Measurements from ENCODE around the gene DIP2C. TPM values are rescaled to one million over a fixed set of nuclear protein-coding genes. Genes with fewer than 3 reads are reported as not detected.

DIP2C gene
- total and polyA plus RNA-seq, 3 donors from 2014 or later, result 14.9 to 43.4 (median 30.1) TPM

GRCh38 chr10:594584-595270, 94.7 kb downstream of the DIP2C start:
- WGBS, 2 donors, result 89 to 90% methylated on average over 28 of the region's 28 CpGs
- Histone ChIP-seq H3K4me1 (peaks cover 10% of the 10 kb centered on the region), H3K4me3 (no peak overlapping the region), H3K9me3 (no peaks in the 10 kb centered on the region), H3K36me3 (ENCODE audit: low read depth, missing control alignments) (no peaks in the 10 kb centered on the region), H3K27me3 (no peaks in the 10 kb centered on the region), H3K27ac (no peak overlapping the region)
- intact Hi-C loops (cut with DNase I; ENCODE audit: low total_unique reads), result no loop called here
- no peak for DNase-seq
- TF ChIP-seq CTCF (IDR thresholded peaks at IDR 0.05) (no peak), POLR2A (IDR thresholded peaks at IDR 0.05) (no peak)

- 42 to 54% methylated on average over 17 of the region's 17 CpGs for WGBS, 2 donors
- Histone ChIP-seq H3K4me3 (no peak overlapping the region), H3K27ac (no peak overlapping the region), H3K4me1 (peaks cover 10% of the 10 kb centered on the region), H3K9me3 (no peaks in the 10 kb centered on the region), H3K27me3 (no peaks in the 10 kb centered on the region), H3K36me3 (ENCODE audit: low read depth, missing control alignments) (no peaks in the 10 kb centered on the region)
- TF ChIP-seq CTCF (IDR thresholded peaks at IDR 0.05), result no peak
- TF ChIP-seq POLR2A (IDR thresholded peaks at IDR 0.05), result no peak
- DNase-seq, result peak; percentile 77
- intact Hi-C loops (cut with DNase I; ENCODE audit: low total_unique reads), result no loop called here
Measured at GRCh38 chr10:593901-594457, 95.5 kb downstream of the DIP2C start.

DNA sequence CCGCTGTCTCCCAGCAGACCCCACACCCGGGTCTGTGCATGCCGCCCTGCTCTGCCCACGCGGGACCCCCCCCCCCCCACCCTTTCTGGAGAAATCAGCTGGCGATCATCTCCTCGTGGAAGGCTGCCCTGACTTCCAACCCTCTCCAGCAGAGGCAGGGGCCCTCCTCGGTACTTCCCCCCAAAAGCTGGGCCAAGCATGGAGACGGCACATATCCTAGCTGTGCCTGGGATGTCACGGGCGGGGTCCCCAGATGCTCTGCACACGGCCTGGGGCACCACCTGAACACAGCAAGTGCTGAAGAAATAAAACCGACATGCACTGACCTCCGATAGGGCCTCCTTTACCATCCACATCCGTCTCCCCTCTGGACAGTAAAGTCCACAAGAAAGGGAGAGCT, 96.0 kb downstream of the DIP2C start:
- DNase-seq, result no peak
- TF ChIP-seq CTCF (IDR thresholded peaks at IDR 0.05) (no peak), POLR2A (IDR thresholded peaks at IDR 0.05) (no peak)
- H3K27ac ChIP-seq, result no peak overlapping the region
- H3K4me1 ChIP-seq, result peaks cover 10% of the 10 kb centered on the region
- H3K27me3 ChIP-seq, result no peaks in the 10 kb centered on the region
- no peak overlapping the region for H3K4me3 ChIP-seq
- intact Hi-C loops (cut with DNase I; ENCODE audit: low total_unique reads), result no loop called here
- no peaks in the 10 kb centered on the region for H3K9me3 ChIP-seq
- no peaks in the 10 kb centered on the region for H3K36me3 ChIP-seq (ENCODE audit: low read depth, missing control alignments)
- WGBS, 2 donors, result 64 to 87% methylated on average over 15 of the region's 15 CpGs

- Histone ChIP-seq H3K27me3 (no peaks in the 10 kb centered on the region), H3K36me3 (ENCODE audit: low read depth, missing control alignments) (no peaks in the 10 kb centered on the region), H3K27ac (no peak overlapping the region), H3K9me3 (no peaks in the 10 kb centered on the region), H3K4me1 (peaks cover 13% of the 10 kb centered on the region), H3K4me3 (no peak overlapping the region)
- intact Hi-C loops (cut with DNase I; ENCODE audit: low total_unique reads), result no loop called here
- DNase-seq, result no peak
- 84 to 90% methylated on average over 7 of the region's 7 CpGs for WGBS, 2 donors
- TF ChIP-seq POLR2A (IDR thresholded peaks at IDR 0.05), result no peak
- no peak for TF ChIP-seq CTCF (IDR thresholded peaks at IDR 0.05)
Measured at GRCh38 chr10:593016-593415, 96.5 kb downstream of the DIP2C start.

- H3K4me1 ChIP-seq, result peaks cover 13% of the 10 kb centered on the region
- H3K4me3 ChIP-seq, result no peak overlapping the region
- 87% methylated on average over 11 of the region's 11 CpGs for WGBS, 2 donors
- no peak for TF ChIP-seq POLR2A (IDR thresholded peaks at IDR 0.05)
- no peak for TF ChIP-seq CTCF (IDR thresholded peaks at IDR 0.05)
- H3K27ac ChIP-seq, result no peak overlapping the region
- H3K9me3 ChIP-seq, result no peaks in the 10 kb centered on the region
- no peaks in the 10 kb centered on the region for H3K27me3 ChIP-seq
- no peaks in the 10 kb centered on the region for H3K36me3 ChIP-seq (ENCODE audit: low read depth, missing control alignments)
- intact Hi-C loops (cut with DNase I; ENCODE audit: low total_unique reads), result no loop called here
- no peak for DNase-seq
Measured at GRCh38 chr10:591646-592045, 97.8 kb downstream of the DIP2C start.

Data from testis (tissue), 3 donors.